Thoracic aorta (tissue), 2 donors: ENCODE results near the gene AGAP9. TPM values are rescaled to one million over a fixed set of nuclear protein-coding genes. Genes with fewer than 3 reads are reported as not detected.
"Not testable (repeated sequence)": the region's sequence is repeated elsewhere in the genome, so short reads cannot be mapped to it uniquely, and the experiment has no call there.

ENCODE experiments used
- ATAC-seq: fragments of 150-250 bp; one replicate; pipeline ENCODE4 v1.8.0; 2017; ENCODE audit warnings: low read depth; ENCODE audit not compliant: insufficient number of reproducible peaks, low FRiP score
- DNase-seq: peaks from one replicate; pipeline ENCODE4 v3.0.0-alpha.2; 2020; ENCODE audit warnings: low spot score
- H3K27ac ChIP-seq, 2 donors: fragments of 200-600 bp; sonication (generic); 1 replicate in 1 of 2; 2 replicates in 1 of 2; pipeline ENCODE4 v1.5.1; 2016; ENCODE audit warnings: mild to moderate bottlenecking in 2 of 2, moderate library complexity in 2 of 2
- H3K27me3 ChIP-seq: fragments of 200-600 bp; sonication (generic); replicated peaks from 2 replicates; pipeline ENCODE4 v1.6.0; 2016; ENCODE audit warnings: mild to moderate bottlenecking; ENCODE audit not compliant: insufficient read depth
- H3K36me3 ChIP-seq: fragments of 200-600 bp; sonication (generic); one replicate; pipeline ENCODE4 v1.5.1; 2016
- H3K4me1 ChIP-seq, 2 donors: fragments of 200-600 bp; sonication (generic); 1 replicate in 1 of 2; 2 replicates in 1 of 2; pipeline versions ENCODE4 v1.5.1 to v1.6.0; 2016; ENCODE audit warnings: low read depth in 2 of 2, mild to moderate bottlenecking in 1 of 2; ENCODE audit not compliant: control insufficient read depth in 1 of 2
- H3K4me3 ChIP-seq: fragments of 200-600 bp; sonication (generic); 2 replicates; pipeline ENCODE4 v1.5.1; 2016; ENCODE audit warnings: mild to moderate bottlenecking
- H3K9me3 ChIP-seq: fragments of 200-600 bp; sonication (generic); 2 replicates; pipeline ENCODE4 v1.5.1; 2016
- total RNA-seq, 2 donors: library from RNA; depleted of rRNA; stranded (reverse); fragments of >200 nt; gene quantifications; one replicate each; pipeline versions ENCODE4 v1.1.0 to v1.2.3, GENCODE V29; 2016

Gene AGAP9
- 10 to 100 TPM in 1 of 2 donors, 1 to 10 TPM in 1; 8.9 to 13.9 TPM for total RNA-seq

DNA sequence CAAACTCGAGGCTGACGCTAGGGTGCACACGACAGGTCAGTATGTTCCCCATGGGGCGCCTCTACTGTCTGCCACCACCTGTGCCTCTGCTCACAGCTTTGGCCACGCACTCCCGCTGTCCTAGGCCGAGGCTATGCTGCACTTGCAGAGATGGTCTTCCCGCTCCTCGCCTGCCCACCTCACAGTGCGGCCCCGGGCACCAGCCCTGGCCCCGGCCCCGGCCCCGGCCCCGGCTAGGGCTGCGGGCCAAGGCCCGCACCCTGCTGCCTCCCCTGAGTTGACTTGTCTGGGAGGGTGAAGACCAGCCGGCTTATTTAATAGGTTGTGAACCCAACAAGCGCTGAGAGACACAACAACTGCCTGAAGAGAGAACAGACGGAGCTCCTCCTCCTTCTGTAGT is at the start of gene AGAP9:
AGAP9 (minus strand) TSS at position 164 of the 400 bp plus-strand sequence; CDS start at position 52, 112 bp downstream.
- not testable (repeated sequence) for H3K27me3 ChIP-seq, H3K36me3 ChIP-seq, DNase-seq, ATAC-seq, H3K9me3 ChIP-seq, H3K4me3 ChIP-seq, H3K27ac ChIP-seq, H3K4me1 ChIP-seq

- not testable (repeated sequence) for H3K36me3 ChIP-seq, ATAC-seq, H3K4me1 ChIP-seq, DNase-seq, H3K4me3 ChIP-seq, H3K27me3 ChIP-seq, H3K9me3 ChIP-seq, H3K27ac ChIP-seq
Observed at GRCh38 chr10:47571138-47571912, 47.9 kb upstream of the AGAP9 start.

- H3K36me3 ChIP-seq, H3K4me3 ChIP-seq, H3K27me3 ChIP-seq, ATAC-seq, H3K27ac ChIP-seq, DNase-seq, H3K9me3 ChIP-seq, H3K4me1 ChIP-seq: not testable (repeated sequence)
Observed at GRCh38 chr10:47566757-47567156, 43.3 kb upstream of the AGAP9 start.

DNA sequence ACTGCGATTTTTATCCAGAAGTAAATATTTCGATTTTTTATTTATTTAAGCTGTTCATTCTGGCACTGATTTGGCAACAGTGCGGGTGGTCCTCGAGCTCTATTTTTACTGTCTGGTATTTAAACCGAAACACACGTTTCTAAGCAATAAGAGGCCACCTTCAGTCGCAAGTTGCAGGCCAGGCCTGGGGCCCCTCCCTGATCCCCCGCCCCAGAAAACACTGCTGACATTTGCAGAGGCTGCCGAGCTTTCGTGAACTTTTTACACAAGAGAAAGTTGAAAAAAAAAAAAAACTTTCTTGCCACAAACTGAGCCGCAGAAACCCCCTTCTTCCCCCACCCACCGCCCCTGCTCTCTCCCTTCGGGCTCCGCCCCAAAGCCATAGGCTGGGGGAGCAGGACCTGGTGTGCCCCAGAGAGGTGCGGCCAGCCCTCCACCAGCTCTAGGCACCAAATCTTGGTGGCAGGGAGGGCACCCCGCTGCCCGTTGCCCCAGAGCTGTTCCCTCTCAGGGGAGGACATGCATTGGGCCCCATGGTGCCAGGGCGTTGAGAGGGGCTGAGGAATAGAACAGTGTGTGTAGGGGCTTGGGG is 42.8 kb upstream of the AGAP9 start:
- not testable (repeated sequence) for H3K4me3 ChIP-seq, H3K9me3 ChIP-seq, DNase-seq, H3K4me1 ChIP-seq, H3K27me3 ChIP-seq, ATAC-seq, H3K27ac ChIP-seq, H3K36me3 ChIP-seq

- DNase-seq, H3K27ac ChIP-seq, H3K27me3 ChIP-seq, H3K4me1 ChIP-seq, ATAC-seq, H3K9me3 ChIP-seq, H3K4me3 ChIP-seq, H3K36me3 ChIP-seq: not testable (repeated sequence)
Observed at GRCh38 chr10:47565517-47565920, 42.1 kb upstream of the AGAP9 start.

DNA sequence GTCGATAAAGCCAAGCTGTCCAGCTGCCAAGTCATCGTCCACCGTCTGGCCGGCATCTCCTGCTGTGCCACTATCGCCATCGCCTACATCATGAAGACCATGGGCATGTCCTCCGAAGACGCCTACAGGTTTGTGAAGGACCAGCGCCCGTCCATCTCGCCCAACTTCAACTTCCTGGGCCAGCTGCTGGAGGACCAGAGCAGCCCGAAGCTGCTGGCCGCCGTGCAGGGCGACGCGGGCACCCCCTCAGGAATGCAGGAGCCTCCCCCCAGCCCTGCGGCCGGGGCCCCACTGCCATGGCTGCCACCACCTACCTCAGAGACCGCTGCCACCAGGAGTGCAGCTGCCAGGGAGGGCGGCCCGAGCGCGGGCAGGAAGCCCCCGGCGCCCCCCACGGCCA is 41.5 kb upstream of the AGAP9 start:
- not testable (repeated sequence) for H3K27ac ChIP-seq, H3K4me3 ChIP-seq, ATAC-seq, H3K9me3 ChIP-seq, DNase-seq, H3K27me3 ChIP-seq, H3K4me1 ChIP-seq, H3K36me3 ChIP-seq

GRCh38 chr10:47564318-47564717 is 40.9 kb upstream of the AGAP9 start:
- not testable (repeated sequence) for H3K4me1 ChIP-seq, H3K4me3 ChIP-seq, H3K9me3 ChIP-seq, DNase-seq, H3K27me3 ChIP-seq, H3K27ac ChIP-seq, ATAC-seq, H3K36me3 ChIP-seq

DNA sequence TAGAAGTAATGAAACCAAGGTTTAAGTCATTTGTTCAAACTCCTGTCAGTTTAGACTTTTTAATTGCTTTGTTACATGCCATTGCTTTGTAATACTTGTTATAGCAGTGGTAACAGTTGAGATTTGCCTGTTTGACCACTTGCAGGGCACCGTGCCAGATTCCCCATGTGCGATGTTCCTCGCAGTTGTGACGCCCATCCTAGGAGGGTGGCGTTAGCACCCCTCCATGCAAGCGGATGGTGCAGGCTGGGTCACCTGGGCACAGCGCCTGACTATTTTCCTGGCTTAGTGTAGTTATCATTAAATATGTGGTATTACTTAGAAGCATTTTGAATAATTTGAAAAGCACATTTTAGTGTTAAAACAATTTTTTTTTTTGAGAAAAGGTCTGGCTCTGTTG is 37.0 kb upstream of the AGAP9 start:
- not testable (repeated sequence) for DNase-seq, H3K36me3 ChIP-seq

DNA sequence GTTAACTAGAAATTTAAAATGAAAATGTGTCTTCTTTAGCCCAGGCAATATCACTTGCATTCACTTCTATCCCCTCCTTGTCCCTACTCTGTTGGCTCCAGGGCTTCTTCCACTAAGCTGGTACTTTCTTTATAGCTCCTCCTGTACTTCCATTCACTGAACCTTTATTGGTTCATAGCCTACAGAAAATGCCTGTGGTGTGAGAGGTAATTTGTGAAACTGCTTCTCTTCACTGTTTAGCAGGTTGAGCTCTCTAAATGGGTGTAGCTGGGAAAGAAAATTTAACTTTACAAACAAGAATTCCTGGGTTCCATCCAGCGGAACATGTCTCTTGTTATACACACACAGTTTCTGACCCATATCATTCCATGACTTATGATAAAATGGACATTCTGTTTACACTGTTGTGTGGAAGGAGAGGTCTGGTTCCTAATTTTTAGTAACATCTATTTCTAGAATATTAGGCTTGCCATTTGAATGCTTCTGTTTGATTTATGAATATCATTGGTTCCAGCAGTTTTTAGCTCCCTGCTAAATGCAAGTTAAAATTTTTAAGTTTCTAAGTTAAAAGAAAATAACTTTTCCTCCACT is 36.4 kb upstream of the AGAP9 start:
- not testable (repeated sequence) for H3K27ac ChIP-seq

More for the DNA sequence above, 37.0 kb upstream of the AGAP9 start:
- not testable (repeated sequence) for H3K4me1 ChIP-seq, ATAC-seq, H3K4me3 ChIP-seq, H3K27me3 ChIP-seq, H3K9me3 ChIP-seq, H3K27ac ChIP-seq

GRCh38 chr10:47558109-47558508 is 34.7 kb upstream of the AGAP9 start:
- DNase-seq, ATAC-seq, H3K27me3 ChIP-seq, H3K4me1 ChIP-seq, H3K4me3 ChIP-seq, H3K9me3 ChIP-seq, H3K36me3 ChIP-seq: not testable (repeated sequence)
- peak overlapping the region in 1 of 2 donors; percentile 26 for H3K27ac ChIP-seq

More for the DNA sequence above, 36.4 kb upstream of the AGAP9 start:
- H3K4me1 ChIP-seq, DNase-seq, ATAC-seq, H3K36me3 ChIP-seq, H3K4me3 ChIP-seq, H3K27me3 ChIP-seq, H3K9me3 ChIP-seq: not testable (repeated sequence)

GRCh38 chr10:47557616-47558015 is 34.2 kb upstream of the AGAP9 start:
- ATAC-seq, H3K36me3 ChIP-seq, H3K4me3 ChIP-seq, H3K27me3 ChIP-seq, DNase-seq, H3K4me1 ChIP-seq, H3K9me3 ChIP-seq, H3K27ac ChIP-seq: not testable (repeated sequence)

DNA sequence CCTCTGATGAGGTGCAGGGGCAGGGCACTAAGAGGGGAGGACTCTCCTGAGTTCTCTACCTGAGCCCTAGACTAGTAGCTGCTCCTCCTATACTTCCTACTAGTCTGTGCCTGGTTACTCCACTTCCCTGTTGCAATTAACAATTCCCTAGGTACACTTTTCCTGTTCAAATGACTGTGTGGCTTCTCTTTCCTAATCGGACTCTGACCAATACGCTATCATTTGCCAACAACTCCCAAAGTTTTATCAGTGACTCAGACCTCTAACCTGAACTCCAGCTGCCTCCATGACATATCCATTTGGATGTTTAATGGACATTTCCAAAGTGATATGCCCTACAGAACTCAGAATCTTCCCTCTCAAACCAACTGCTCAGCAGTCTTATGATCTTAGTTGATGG is 31.9 kb upstream of the AGAP9 start:
- not testable (repeated sequence) for H3K27ac ChIP-seq, H3K27me3 ChIP-seq, ATAC-seq, H3K4me1 ChIP-seq, H3K4me3 ChIP-seq, H3K9me3 ChIP-seq, DNase-seq, H3K36me3 ChIP-seq
